Panc1 (cell line): ENCODE measurements around the gene FYTTD1. TPM values are rescaled to one million over a fixed set of nuclear protein-coding genes. Genes with fewer than 3 reads are reported as not detected.

Experiments used
- ATAC-seq: fragments of 200-7000 bp; cut with Tn5 transposase; 2 replicates; pipeline ENCODE4 v1.9.1; 2020; ENCODE audit warnings: mild to moderate bottlenecking, moderate library complexity
- Bru-seq: library from RNA; stranded (reverse); fragments of 400-500 nt; gene quantifications from one replicate; lab custom pipeline; 2021; lab: Mats Ljungman, UMichigan
- BruChase-seq, 2 experiments: library from RNA; stranded (reverse); fragments of 400-500 nt; gene quantifications; one replicate each; lab custom pipeline; 2021; lab: Mats Ljungman, UMichigan
- BruUV-seq: library from RNA; stranded (reverse); fragments of 400-500 nt; replicated peaks from 2 replicates; lab custom pipeline; 2021; lab: Mats Ljungman, UMichigan
- CTCF ChIA-PET: fragments of 300-600 bp; sonication (Branson Sonifier 250); formaldehyde crosslinking; loops from one replicate; lab custom pipeline; 2022; ENCODE audit warnings: antibody characterized with exemption; lab: Charles Lee
- POLR2A ChIA-PET: fragments of 300-600 bp; sonication (Branson Sonifier 250); formaldehyde crosslinking; loops from one replicate; lab custom pipeline; 2022; ENCODE audit warnings: antibody characterized with exemption; lab: Charles Lee
- DNase-seq: peaks from one replicate; pipeline ENCODE4 v3.0.0-alpha.2; 2010; ENCODE audit warnings: low read depth, low spot score
- H3K27ac ChIP-seq: 2 replicates; pipeline ENCODE4 v1.5.1; 2011; ENCODE audit warnings: mild to moderate bottlenecking, low read length, inconsistent platforms
- H3K27me3 ChIP-seq: fragments of 200-500 bp; sonication (Bioruptor generic); 2 replicates; pipeline ENCODE4 v1.6.0; 2014; ENCODE audit warnings: low read length, inconsistent platforms; ENCODE audit not compliant: control insufficient read depth, insufficient read depth
- H3K36me3 ChIP-seq: fragments of 200-500 bp; sonication (Bioruptor generic); 2 replicates; pipeline ENCODE4 v1.5.1; 2014; ENCODE audit warnings: inconsistent platforms, mild to moderate bottlenecking, low read length, moderate library complexity; ENCODE audit not compliant: control insufficient read depth, insufficient read depth
- H3K4me1 ChIP-seq: 2 replicates; pipeline ENCODE4 v1.5.1; 2011; ENCODE audit warnings: inconsistent platforms, mild to moderate bottlenecking, low read length, moderate library complexity; ENCODE audit not compliant: control insufficient read depth, insufficient read depth
- H3K4me3 ChIP-seq, 2 experiments: 2 replicates each; pipeline ENCODE4 v1.5.1; 2011 to 2012; ENCODE audit warnings: low read depth in 2 of 2, low read length in 2 of 2, mild to moderate bottlenecking in 2 of 2, inconsistent platforms in 1 of 2, moderate library complexity in 1 of 2
- H3K9me3 ChIP-seq: fragments of 200-500 bp; sonication (Bioruptor generic); 2 replicates; pipeline ENCODE4 v1.5.1; 2014; ENCODE audit warnings: low read depth, mild to moderate bottlenecking, inconsistent platforms, low read length, moderate library complexity; ENCODE audit not compliant: control insufficient read depth, insufficient read depth
- CTCF ChIP-seq: fragments of 450-650 bp; IDR thresholded peaks from 2 replicates; pipeline ENCODE4 v1.5.1; 2017; ENCODE audit warnings: mild to moderate bottlenecking
- POLR2AphosphoS5 ChIP-seq: IDR thresholded peaks from 2 replicates; pipeline ENCODE4 v1.6.1; 2012; ENCODE audit warnings: mild to moderate bottlenecking, low read depth, low read length, moderate library complexity
- SIN3A ChIP-seq: IDR thresholded peaks from 2 replicates; pipeline ENCODE4 v1.6.1; 2012; ENCODE audit warnings: low read depth, mild to moderate bottlenecking, low read length, moderate library complexity, borderline replicate concordance; ENCODE audit not compliant: insufficient read depth
- TCF7L2 ChIP-seq: IDR thresholded peaks from 2 replicates; pipeline ENCODE4 v1.6.1; 2011; ENCODE audit warnings: mild to moderate bottlenecking, low read depth, low read length, inconsistent platforms
- in situ Hi-C: cut with HindIII; loops from 2 replicates; pipeline ENCODE4 v1.10.0; 2016; ENCODE audit warnings: low sequenced_read_pairs, low pct_unique_long_range_greater_than_20kb
- intact Hi-C: fragments of 100-400 bp; cut with micrococcal nuclease; formaldehyde crosslinking; loops from one replicate; pipeline ENCODE4 v1.10.0; 2022; ENCODE audit not compliant: unreplicated experiment
- long read RNA-seq: library from polyadenylated mRNA; unstranded; transcript quantifications from one replicate; pipeline ENCODE4 v2.0.0, GENCODE V29; 2021; ENCODE audit not compliant: unreplicated experiment
- polyA plus RNA-seq: library from polyadenylated mRNA; unstranded; fragments of >200 nt; gene quantifications from one replicate; pipeline ENCODE4 v1.2.1, GENCODE V29; 2012; ENCODE audit warnings: missing spikeins; ENCODE audit not compliant: insufficient read length
- total RNA-seq: library from RNA; stranded (reverse); gene quantifications from one replicate; pipeline ENCODE4 v1.2.1, GENCODE V29; 2021; ENCODE audit not compliant: unreplicated experiment
- TF ChIP-seq, protein P1 (sequence below), 2 experiments: IDR thresholded peaks; 2 replicates each; pipeline ENCODE4 v1.6.1; 2011 to 2012; ENCODE audit warnings: low read depth in 2 of 2, control low read depth in 1 of 2, low read length in 1 of 2, mild to moderate bottlenecking in 1 of 2, moderate library complexity in 1 of 2; ENCODE audit not compliant: insufficient read depth in 1 of 2

The FYTTD1 gene, protein sequence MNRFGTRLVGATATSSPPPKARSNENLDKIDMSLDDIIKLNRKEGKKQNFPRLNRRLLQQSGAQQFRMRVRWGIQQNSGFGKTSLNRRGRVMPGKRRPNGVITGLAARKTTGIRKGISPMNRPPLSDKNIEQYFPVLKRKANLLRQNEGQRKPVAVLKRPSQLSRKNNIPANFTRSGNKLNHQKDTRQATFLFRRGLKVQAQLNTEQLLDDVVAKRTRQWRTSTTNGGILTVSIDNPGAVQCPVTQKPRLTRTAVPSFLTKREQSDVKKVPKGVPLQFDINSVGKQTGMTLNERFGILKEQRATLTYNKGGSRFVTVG
- 77.8 TPM for total RNA-seq
- 49.7 TPM for polyA plus RNA-seq
- Bru-seq, nascent RNA: percentile 83 among the genes with signal in this experiment
- percentile 94 among the genes with signal in this experiment for BruChase-seq, experiment 1, labeled RNA remaining after a 2-hour chase
- BruChase-seq, experiment 2, labeled RNA remaining after a 6-hour chase: percentile 97 among the genes with signal in this experiment
- long read RNA-seq, full-length matches to known transcripts: 210 of 275 reads
- long read RNA-seq, partial matches to known transcripts: 39 of 275 reads
- long read RNA-seq, other reads (novel, unspliced or antisense): 26 of 275 reads

DNA sequence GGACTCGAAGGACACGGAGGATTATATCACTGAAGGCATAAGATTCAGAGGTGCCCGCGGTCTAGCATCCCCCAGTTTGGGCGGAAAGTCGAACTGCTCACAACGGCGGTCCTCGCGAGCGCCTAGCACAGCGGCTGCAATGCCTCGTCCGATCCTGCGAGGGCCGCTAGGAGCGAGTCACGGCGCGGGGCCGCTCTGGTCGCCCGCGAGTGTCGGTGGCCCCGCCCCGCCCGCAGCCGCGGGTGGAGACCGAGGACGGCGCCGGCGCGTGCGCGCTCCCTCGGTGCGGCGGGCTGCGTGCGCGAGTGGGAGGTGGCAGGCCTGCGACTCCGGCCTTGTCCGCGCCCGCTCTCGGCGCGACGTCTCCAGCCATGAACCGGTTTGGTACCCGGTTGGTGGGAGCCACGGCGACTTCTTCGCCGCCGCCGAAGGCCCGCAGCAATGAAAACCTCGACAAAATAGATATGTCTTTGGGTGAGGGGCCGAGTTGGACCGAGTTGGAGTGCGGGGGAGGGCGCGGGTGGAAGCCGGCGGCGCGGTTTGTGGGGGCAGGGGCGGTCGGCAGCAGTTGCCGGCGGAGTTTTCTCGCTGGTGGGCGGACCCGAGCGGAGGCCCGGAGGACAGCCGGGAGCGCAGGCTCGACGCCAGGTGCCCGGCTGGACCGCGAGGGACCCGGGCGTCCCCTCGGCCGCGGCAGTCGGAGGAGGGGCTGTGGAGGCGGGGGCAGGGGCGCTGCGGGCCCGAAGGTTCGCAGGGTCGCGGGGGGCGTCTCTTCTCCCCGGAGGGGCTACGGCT lies at the start of gene FYTTD1:
Gene FYTTD1, plus strand, starts transcription at position 283 of the 795 bp plus-strand sequence. Its CDS starts 89 bp downstream, at position 372.
- in situ Hi-C loops: no loop called here
- intact Hi-C loops: no loop called here
- H3K4me1 ChIP-seq: peaks cover 23% of the 10 kb centered on the region
- peak within 1 kb of the TSS; percentile 78 for H3K27ac ChIP-seq
- DNase-seq (no peak), ATAC-seq (peak; percentile 93)
- H3K36me3 ChIP-seq: no peaks in the 10 kb centered on the region
- no TSS peak for BruUV-seq
- TF ChIP-seq TCF7L2 (no peak), SIN3A (peak; percentile 96; the same call in 1 of the 2 replicates), POLR2AphosphoS5 (peak; percentile 73), CTCF (peak; percentile 79)
- TF ChIP-seq, protein P1, sequence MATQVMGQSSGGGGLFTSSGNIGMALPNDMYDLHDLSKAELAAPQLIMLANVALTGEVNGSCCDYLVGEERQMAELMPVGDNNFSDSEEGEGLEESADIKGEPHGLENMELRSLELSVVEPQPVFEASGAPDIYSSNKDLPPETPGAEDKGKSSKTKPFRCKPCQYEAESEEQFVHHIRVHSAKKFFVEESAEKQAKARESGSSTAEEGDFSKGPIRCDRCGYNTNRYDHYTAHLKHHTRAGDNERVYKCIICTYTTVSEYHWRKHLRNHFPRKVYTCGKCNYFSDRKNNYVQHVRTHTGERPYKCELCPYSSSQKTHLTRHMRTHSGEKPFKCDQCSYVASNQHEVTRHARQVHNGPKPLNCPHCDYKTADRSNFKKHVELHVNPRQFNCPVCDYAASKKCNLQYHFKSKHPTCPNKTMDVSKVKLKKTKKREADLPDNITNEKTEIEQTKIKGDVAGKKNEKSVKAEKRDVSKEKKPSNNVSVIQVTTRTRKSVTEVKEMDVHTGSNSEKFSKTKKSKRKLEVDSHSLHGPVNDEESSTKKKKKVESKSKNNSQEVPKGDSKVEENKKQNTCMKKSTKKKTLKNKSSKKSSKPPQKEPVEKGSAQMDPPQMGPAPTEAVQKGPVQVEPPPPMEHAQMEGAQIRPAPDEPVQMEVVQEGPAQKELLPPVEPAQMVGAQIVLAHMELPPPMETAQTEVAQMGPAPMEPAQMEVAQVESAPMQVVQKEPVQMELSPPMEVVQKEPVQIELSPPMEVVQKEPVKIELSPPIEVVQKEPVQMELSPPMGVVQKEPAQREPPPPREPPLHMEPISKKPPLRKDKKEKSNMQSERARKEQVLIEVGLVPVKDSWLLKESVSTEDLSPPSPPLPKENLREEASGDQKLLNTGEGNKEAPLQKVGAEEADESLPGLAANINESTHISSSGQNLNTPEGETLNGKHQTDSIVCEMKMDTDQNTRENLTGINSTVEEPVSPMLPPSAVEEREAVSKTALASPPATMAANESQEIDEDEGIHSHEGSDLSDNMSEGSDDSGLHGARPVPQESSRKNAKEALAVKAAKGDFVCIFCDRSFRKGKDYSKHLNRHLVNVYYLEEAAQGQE (IDR thresholded peaks at IDR 0.05; ENCODE audit: insufficient read depth in 1 of 2, low read depth in 2 of 2, low read length in 1 of 2): no peak; a peak in 1 of 4 replicates
- no peaks in the 10 kb centered on the region for H3K9me3 ChIP-seq
- POLR2A ChIA-PET: interaction anchor here (0.5 kb wide), 1 partner anchor 20 kb away, joined by 6 read pairs; no protein-coding TSS in a partner anchor
- CTCF ChIA-PET: interaction anchor here (0.6 kb wide), 1 partner anchor 24 kb away, joined by 8 read pairs; no protein-coding TSS in a partner anchor
- peak within 1 kb of the TSS; percentile 67 to 86 for H3K4me3 ChIP-seq
- no peaks in the 10 kb centered on the region for H3K27me3 ChIP-seq

DNA sequence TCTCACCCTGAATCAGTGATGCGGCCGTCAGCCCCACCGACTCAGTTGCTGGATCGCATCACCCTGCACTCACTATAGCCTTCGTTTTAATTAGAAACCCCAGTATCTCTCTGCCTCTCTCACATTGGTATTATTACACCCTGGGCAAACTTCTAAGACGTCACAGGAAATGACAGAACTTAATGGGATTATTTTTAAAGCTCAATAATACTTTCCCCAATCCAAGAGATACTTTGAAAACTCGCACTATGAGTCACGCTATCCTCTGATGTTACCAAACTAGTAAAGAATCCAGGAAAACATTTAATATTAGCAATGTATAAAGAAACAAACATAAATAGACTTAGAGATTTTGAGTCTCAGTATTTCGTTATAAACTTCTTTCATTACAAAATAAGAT lies 49.6 kb upstream of the FYTTD1 start:
- H3K4me3 ChIP-seq: no peak overlapping the region
- no peak for DNase-seq
- H3K9me3 ChIP-seq: no peaks in the 10 kb centered on the region
- ATAC-seq: no peak
- peaks cover 6% of the 10 kb centered on the region; the same call in 1 of the 2 replicates for H3K36me3 ChIP-seq
- BruUV-seq: TSS peak; percentile 46
- no peaks in the 10 kb centered on the region for H3K27me3 ChIP-seq
- TF ChIP-seq POLR2AphosphoS5 (no peak), CTCF (no peak), TCF7L2 (no peak), SIN3A (no peak)
- TF ChIP-seq, protein P1 (IDR thresholded peaks at IDR 0.05; ENCODE audit: insufficient read depth in 1 of 2, low read depth in 2 of 2, low read length in 1 of 2): no peak
- H3K4me1 ChIP-seq: no peaks in the 10 kb centered on the region
- in situ Hi-C loops (no loop called here), intact Hi-C loops (no loop called here)
- ChIA-PET CTCF (no interaction called here), POLR2A (no interaction called here)
- H3K27ac ChIP-seq: no peak overlapping the region
